ENCODE measurements around the gene KIAA1755.

KIAA1755 gene, protein sequence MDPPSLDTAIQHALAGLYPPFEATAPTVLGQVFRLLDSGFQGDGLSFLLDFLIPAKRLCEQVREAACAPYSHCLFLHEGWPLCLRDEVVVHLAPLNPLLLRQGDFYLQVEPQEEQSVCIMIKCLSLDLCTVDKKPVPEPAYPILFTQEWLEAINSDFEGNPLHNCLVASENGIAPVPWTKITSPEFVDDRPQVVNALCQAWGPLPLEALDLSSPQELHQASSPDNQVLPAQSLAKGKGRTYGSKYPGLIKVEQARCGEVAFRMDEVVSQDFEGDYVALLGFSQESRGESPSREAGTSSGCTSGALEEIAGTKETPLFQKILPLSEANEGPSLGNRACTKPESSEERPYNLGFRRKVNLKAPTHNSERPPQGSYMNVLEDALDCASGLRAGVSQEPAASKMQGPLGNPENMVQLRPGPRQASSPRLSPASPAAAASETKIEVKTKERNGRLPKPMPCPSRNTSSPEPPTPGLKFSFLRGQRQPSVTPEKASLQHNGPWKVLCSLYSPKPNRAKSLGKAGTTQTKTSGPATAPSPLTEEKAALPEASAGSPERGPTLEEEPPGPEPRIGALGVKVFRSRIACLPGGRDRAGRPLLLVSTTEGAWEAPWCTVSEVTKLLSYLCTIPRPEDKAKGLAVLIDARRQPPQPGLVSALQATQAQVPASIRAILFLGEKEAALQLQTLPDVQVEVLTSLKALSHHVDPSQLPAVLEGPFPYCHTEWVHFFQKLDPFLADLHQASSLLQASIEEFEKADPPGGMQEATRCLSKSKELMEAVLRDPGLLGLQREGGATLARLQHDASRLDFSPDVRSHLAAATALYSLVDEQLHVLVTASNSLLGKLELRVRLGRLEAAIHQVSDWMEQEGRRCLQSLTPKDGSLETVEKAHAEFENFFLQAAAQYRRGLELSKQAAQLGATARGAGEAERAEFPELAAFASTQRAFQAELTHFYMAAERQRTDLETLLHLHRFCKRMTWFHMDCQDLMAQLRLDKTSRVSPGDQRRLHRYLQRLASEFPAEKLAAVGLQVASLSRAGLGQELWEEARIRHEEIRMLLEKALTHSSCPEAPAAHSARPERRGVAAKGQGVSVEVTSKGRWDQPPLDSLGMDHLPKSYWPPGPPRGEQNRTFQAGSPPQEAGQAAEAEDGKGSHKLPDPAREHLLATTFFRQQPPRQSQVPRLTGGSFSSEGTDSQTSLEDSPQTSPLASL

DNA sequence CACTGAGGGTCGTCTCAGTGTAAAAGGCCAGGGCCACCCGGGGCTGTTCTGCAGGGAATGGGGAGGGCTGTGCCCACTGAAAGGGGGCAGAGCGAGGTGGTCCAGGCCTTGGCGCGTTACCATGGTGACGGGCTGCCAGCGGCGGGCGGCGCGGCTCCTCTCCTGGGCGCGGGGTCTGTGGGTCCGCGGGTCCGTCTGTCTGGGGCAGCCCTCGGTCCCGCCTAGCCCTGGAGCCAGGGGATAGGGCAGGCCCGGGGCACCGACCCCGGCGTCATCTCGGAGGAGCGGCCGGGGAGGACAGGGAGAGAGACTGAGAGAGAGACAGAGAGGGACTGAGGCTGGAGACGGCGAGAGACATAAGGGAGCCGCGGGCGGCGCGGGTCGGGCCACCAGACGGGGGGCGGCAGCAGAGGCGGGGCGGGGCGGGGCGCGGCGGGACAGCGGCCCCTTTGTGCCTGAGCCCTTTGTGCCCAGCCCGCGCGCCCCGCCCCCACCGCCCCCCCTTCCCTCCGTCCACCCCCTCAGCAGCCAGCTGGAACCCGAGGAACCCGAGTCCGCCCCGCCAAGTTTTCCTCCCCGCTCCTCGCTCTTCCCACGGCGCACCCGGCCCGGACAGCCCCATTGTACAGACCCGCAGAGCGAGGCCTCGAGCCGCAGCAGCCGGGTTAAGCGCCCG is at the start of gene KIAA1755:
Gene KIAA1755 (minus strand): TSS at position 358 of the 676 bp plus-strand sequence. CDS start 235 bp downstream, at position 123.
- no peak for DNase-seq (ENCODE audit: low read depth)

DNA sequence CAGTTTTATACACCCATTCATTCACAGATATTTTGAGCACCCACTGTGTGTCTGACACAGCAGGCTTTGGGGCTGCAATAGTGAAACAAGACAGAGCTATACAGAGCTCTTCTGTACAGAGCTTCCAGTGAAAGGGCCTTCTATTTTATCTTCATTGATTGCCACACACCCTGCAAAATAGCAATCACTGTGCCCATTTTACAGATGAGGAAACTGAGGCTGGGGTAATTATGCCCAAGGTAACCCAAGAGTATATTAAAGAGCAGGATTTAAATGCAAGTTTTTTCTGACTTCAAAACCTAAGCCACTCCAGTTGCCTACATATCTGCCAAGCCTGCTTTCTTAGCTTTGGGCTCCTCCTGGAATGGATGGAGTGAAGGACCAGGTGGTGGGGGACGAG is 47.9 kb upstream of the KIAA1755 start:
- no peak for DNase-seq (ENCODE audit: low read depth)

DNA sequence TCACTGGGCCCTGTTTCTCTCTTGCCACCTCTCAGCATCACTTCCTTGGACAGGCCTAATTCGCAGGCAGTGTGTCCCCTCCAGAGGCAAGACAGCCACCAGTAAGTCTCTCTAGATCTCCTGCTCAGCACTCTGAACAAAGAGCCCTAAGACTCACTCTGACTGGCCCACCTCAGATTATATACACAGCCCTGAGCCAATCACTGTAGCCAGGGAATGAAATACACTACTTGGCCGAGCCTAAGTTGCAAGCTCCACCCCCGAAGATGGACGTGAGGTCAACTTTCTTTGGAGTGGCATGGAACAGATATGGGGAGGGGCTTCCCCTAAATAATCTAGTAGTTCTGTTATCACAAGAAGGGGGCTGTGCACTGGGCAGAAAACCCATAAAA is 47.5 kb upstream of the KIAA1755 start:
- DNase-seq (ENCODE audit: low read depth) = no peak

DNA sequence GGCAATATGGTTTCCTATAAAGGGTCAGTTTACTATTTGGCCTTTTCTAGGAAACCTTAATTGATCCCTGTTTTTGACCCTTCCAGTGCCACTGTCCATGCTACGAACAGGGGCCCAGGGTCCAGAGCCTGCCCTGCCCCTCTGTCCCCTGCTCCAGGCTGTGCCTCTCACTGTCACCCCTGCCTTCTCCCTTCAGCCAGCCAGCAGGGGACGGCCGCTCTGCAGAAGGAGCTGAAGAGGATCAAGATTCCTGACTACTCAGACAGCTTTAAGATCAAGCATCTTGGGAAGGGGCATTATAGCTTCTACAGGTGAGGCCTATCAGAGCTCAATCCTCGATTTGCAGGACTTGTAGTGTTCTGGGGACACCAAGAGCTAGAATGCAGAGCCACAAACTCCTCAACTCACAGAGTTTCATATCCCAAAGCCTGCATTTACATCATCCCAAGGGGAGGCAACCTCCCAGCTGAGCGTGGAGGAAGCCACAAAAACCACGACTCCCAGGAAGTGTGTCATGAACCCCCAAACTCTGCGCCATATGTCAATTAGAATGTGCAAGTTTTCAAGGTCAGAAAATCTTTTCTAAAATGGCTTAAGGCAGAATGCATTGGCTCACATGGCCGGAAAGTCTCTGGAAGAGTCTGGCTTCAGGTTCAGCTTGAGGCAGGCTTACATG is 47.0 kb upstream of the KIAA1755 start:
- DNase-seq (ENCODE audit: low read depth) = no peak

DNA sequence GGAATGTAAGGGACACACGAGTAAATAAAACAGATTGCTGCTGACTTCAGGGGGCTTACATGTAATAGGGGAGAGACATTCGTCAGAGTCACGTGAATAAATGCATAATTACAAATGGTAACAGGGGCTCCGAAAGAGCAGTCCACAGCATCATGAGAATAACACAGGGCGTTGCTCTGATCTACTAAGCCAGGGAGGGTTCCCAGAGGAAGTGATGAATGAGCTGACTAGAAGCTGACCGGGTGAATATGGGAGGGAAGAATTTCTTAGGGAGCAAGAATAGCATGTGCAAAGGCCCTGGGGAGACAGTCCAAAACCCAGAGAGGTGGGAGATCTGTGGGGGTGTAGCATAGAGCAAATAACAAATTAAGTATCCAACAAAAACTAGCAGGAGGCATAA is 45.8 kb upstream of the KIAA1755 start:
- DNase-seq (ENCODE audit: low read depth) = no peak

DNA sequence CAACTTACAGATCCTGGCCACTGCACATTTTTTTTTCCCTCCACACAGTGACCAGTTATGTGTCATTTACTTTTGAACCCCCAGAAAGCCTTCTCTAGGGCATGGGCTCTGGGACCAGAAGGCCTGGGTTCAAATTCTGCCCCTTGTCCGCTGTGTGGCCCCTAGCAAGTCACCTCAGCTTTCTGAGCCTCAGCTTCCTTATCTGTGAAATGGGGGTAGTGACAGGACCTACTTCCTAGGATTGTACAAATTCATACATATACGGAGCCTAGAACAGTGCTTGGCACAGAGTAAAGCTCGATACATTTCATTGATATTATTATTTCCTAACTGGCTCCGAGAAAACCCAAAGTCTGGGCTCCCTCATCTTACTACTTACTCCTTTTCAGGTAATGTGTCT is 45.0 kb upstream of the KIAA1755 start:
- no peak for DNase-seq (ENCODE audit: low read depth)

DNA sequence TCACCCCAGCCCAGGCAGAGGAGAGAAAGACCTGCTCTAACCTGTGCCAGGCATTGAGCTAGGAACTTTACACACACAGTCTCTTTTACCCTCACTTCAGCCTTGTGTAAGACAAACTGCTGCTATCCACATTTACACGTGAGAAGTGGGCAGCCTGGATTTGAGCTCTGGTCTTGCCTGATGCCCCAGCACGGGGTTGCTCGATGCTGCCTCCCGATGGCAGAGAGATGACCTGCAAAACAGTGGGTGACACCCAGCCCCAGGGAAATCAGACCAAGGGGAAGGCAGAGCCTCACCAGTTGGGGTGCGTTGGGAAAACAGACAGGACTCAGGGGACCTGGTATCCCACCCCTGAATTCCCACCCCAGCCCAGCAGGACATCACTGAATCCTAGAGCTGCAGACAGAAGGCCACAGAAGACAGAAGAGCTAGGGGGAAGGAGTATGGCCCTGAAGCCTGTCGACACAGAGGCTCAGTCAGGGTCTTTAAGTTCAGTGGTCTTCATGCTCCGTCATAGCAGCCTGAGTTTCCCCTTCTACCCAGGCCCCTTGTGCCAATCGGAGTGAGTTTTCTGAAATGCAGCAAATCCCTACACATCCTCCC is 44.4 kb upstream of the KIAA1755 start:
- no peak for DNase-seq (ENCODE audit: low read depth)

DNA sequence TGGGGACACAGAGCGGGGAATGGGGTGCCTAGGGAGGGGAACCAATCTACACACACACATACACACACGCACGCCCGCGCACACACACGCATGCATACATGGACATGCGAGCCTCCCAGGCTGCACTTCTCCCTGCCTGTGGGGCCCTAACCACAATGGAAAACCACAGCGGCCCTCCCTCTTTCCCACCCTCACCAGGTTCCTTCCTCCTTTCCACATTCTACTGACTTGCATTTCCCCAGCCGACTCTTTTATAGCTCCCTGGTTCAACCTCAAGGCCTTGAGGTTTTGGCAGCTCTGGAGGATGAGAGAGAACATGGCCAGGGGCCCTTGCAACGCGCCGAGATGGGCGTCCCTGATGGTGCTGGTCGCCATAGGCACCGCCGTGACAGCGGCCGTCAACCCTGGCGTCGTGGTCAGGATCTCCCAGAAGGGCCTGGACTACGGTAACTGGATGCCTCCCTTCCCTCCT is 43.4 kb upstream of the KIAA1755 start, which contains the start of gene BPI:
Gene BPI (plus strand): TSS at position 249 of the 472 bp plus-strand sequence. CDS start 68 bp downstream, at position 317.
- no peak for DNase-seq (ENCODE audit: low read depth)

DNA sequence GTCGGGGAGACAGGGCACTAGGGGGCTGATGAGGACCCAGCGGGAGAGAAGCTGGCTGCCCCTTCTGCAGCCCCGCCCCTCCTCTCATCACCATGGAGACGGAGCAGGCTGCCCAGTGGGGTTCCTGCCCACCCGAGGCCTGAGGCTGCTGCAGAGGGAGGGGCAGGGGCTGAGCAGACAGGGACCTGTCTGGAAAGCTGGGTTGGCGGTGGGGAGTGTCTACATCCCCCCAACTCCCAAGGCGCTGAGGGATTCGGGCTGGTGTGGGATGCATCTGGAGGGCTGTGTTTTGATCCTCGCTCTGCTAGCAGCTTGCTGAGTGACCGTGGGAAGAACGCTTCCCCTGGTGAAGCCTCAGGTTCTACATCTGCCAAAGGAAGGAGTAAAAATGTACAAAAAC is 42.3 kb upstream of the KIAA1755 start:
- no peak for DNase-seq (ENCODE audit: low read depth)

DNA sequence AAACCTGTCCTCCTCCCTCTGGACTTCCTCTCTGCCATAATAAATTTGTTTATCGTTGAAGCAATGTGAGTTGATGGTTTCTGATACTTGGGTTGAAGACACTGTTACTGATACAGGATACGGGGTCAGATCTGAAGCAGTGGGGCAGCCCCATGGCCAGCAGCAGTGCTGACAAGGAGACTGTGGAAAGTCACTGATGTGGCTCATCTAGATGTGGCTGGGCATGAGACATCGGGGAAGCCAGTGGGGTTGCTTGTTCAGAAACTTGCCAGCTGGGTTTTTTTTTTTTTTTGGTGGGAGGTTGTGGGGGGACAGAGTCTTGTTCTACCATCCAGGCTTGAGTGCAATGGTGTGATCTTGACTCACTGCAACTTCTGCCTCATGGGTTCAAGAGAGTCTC is 40.8 kb upstream of the KIAA1755 start:
- DNase-seq (ENCODE audit: low read depth) = no peak

DNA sequence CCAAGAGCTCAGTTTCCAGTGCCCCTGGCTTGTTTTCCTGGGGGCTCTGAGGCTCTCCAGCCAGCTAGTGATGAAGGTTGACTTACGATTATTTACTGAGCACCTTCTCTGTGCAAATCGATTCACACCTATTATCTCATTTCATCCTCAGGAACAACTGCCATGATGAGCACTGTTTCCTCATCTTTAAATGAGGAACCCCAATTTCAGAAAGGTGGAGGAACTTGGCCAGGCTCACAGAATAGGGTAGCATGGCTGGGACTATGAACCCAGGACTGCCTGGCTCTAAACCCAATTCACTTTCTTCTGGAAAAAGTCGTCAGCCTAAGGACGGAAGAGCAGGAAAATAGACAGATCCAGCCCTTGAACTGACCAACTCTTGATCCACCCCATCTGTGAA is 39.9 kb upstream of the KIAA1755 start:
- no peak for DNase-seq (ENCODE audit: low read depth)

DNA sequence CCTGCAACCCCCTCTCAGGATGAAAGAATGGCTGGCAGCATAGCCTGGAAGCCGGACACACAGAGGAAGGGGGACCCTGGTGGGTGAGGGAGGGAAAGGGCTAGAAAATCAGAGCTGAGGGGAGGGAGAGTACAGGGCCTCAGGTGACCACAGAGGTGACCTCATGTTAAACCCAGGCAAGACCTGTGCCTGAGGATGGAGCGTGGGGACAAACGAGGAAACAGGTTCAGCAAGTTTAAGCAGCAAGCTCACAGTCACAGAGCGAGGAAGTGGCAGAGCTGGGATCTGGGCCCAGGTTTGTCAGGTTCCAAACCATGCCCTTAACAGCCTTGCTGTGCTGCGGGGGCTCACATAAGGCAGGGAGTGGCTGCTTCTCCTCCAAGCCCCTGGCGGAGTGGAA is 39.4 kb upstream of the KIAA1755 start:
- DNase-seq (ENCODE audit: low read depth) = no peak

DNA sequence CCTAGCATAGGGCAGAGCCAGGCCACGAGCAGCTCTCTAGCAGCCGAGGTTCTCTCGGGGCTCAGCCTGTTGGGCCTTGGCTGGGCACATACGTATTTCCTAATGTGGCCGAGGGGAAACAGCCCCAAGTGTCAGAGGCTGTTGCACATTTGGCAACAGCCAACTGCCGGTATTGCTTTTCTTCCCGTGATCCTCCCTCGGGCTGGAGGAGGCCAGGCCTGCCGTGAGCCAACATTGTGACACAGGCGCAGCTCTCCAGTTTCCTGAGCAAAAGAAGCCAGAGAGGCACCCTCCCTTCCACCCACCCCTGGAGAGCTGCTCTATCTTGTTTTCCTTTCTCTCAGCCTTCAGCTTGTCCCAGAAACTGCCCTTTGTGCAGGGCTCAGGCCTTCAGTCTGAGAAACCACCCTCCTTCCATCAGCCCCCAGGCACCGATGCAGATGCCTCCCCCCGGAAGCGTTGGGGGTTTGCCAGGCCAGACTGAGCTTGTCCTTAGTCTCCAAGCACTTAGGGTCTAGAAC is 38.3 kb upstream of the KIAA1755 start:
- no peak for DNase-seq (ENCODE audit: low read depth)

DNA sequence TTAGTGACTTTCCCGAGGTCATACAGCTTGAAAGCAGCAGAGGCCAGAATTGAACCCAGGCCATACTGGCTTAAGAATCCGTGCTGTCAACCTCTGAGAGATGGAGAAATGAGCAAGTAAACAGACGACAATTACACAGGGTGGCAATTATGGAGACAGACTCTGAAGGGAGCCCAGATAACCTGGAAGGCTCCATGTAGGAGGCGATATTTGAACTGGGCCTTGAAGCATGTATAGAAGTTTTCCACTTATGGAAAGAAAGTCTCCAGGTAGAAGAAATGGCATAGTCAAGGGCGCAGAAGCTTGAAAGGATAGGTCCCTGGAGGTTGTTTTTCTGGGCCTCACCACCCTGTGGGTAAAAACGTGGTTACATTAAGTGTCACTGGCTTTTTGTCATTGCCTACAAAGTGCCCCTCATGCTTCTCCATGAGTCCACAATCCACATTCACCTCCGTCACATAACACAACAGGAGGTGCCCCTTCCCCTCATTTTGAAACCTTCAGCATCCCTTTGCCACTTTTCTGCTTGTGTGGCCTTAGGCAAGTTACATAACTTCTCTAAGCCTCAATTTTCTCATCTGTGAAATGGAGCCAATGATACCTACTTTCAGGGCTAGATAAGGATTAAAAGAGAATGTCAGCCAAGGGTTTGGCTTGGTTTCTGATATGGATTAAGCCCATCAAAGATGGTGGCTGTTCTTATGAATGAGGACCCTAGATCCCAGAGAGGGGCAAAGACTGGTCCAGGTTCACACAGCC is 37.6 kb upstream of the KIAA1755 start:
- no peak for DNase-seq (ENCODE audit: low read depth)

DNA sequence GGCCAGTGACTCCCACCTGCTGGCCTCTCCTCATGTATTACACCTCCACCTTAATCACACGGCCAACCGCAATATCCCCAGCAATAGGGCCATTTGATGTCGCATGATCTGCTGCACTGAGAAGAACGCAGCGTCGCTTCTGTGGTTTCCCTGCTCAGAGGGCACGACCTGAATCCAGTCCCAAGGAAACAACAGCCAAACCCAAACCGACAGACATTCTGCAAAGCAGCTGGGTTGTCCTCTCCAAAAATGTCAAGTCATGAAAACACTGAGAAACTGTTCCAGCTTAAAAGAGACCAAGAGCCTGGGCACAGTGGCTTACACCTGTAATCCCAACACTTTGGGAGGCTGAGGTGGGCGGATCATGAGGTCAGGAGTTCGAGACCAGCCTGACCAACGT is 35.9 kb upstream of the KIAA1755 start:
- DNase-seq (ENCODE audit: low read depth) = no peak

DNA sequence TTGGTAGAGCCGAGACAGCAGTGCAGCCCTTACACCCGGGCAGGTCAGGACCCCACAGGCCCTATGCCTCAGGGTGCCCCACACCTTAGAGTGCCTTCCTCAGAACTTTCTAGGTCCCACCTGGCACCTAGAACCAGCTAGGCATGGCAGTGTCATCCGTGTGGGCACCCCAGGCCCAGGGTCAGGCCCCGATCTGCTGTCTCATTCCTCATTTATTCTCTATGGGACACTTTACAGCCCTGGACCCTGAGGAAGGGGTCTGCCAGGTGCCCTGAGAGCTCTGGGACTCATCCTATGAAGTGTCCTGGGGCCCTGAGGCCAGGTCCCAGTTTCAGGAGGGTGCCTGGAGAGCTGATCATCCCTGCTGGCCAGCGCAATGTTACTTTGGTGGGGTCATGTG is 35.3 kb upstream of the KIAA1755 start:
- no peak for DNase-seq (ENCODE audit: low read depth)

DNA sequence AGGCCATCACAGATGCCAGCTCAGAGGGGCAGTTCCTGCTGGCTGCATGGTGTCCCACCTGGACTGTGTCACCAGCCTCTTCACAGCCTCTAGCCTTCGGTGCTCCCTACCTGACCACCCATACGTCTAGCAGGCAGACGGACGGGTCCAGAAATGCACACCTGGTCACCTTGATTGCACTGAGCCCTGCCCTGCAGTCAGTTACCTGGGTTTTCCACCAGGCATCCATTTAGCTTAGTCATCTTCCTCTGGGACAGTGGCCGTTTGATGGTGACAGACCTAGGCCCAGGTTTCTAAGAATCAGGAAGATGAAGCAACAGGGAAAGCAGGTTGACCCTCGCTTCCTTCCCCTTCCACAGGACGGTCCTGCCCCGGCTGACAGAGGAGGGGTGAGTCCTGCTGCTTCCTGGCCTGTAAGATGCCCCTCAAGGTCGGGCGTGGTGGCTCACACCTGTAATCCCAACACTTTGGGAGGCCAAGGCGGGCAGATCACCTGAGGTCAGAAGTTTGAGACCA is 33.6 kb upstream of the KIAA1755 start:
- DNase-seq (ENCODE audit: low read depth) = no peak

DNA sequence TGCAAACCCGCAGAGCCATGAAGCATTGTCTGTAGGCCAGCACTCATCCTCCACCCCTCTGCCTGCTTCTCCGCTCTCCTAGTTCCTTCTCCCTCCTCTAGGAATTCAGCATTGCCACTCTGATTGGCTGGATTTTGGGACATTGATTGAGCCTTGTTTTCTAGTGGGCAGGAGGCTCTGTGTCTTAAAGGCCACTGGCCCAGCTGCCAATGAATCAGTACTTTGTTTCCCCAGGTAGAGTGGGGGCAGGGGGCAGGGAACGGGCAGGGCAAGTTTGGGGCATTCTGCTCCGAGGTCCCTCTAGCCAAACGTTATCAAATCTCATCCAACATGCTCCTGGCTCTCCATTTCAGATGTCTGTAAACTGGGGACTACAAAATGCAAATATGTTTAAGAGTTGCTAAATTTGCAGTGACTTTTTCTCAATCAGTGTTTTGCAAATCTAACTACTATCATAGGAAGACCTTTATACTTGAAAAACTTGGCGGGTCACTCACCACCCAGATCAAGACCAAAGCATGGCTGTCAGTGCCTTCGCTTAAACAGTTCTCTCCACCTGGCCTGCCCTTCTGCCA is 33.0 kb upstream of the KIAA1755 start:
- no peak for DNase-seq (ENCODE audit: low read depth)

DNA sequence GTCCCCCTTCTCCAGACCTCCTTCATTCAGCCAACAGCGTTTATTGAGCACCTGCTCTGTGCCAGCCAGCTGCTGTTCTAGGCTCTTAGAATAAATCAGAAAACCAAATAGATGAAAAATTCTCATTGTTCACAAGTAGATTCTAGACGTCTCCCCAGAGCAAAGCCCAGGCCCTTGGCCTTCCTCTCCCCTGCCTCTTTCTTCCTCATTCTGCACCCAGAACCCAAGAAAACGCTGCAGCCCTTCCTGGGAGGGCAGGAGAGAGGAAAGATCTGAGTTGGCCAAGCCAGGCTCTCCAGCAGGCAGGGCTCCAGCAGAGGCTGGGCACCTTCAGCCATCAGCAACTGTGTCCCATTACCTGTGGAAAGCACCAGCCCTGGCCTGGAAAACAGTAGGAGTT is 31.4 kb upstream of the KIAA1755 start:
- DNase-seq (ENCODE audit: low read depth) = no peak
